ENCODE measurements around the gene LIMS2. TPM values are rescaled to one million over a fixed set of nuclear protein-coding genes. Genes with fewer than 3 reads are reported as not detected.

The LIMS2 gene
- total RNA-seq, 1 donor from 2014 or later: 6.2 TPM

- no peaks in the 10 kb centered on the region for H3K9me3 Mint-ChIP-seq (ENCODE audit: low read depth)
- H3K4me1 Mint-ChIP-seq (ENCODE audit: low read depth): peaks cover 2% of the 10 kb centered on the region
- no peak for TF ChIP-seq CTCF (IDR thresholded peaks at IDR 0.05; ENCODE audit: unreplicated experiment)
- no peak for DNase-seq (ENCODE audit: low spot score, unreplicated experiment)
- H3K27ac Mint-ChIP-seq: no peak overlapping the region
- no peaks in the 10 kb centered on the region for H3K36me3 Mint-ChIP-seq (ENCODE audit: insufficient read depth)
- no peak overlapping the region for H3K4me3 Mint-ChIP-seq (ENCODE audit: low read depth)
- H3K27me3 Mint-ChIP-seq: peaks cover 6% of the 10 kb centered on the region
Observed at GRCh38 chr2:127626917-127627739, 48.2 kb downstream of the LIMS2 start.

- no peak for TF ChIP-seq CTCF (IDR thresholded peaks at IDR 0.05; ENCODE audit: unreplicated experiment)
- no peaks in the 10 kb centered on the region for H3K36me3 Mint-ChIP-seq (ENCODE audit: insufficient read depth)
- peaks cover 10% of the 10 kb centered on the region for H3K27me3 Mint-ChIP-seq
- DNase-seq (ENCODE audit: low spot score, unreplicated experiment): no peak
- peaks cover 2% of the 10 kb centered on the region for H3K4me1 Mint-ChIP-seq (ENCODE audit: low read depth)
- no peaks in the 10 kb centered on the region for H3K9me3 Mint-ChIP-seq (ENCODE audit: low read depth)
- H3K27ac Mint-ChIP-seq: no peak overlapping the region
- no peak overlapping the region for H3K4me3 Mint-ChIP-seq (ENCODE audit: low read depth)
Observed at GRCh38 chr2:127626175-127626574, 49.2 kb downstream of the LIMS2 start.

- peaks cover 10% of the 10 kb centered on the region for H3K27me3 Mint-ChIP-seq
Observed at GRCh38 chr2:127625572-127625951, 49.8 kb downstream of the LIMS2 start.

GRCh38 chr2:127624756-127625571 lies 50.4 kb downstream of the LIMS2 start:
- H3K27ac Mint-ChIP-seq: no peak overlapping the region
- no peak for DNase-seq (ENCODE audit: low spot score, unreplicated experiment)
- peaks cover 10% of the 10 kb centered on the region for H3K27me3 Mint-ChIP-seq
- H3K4me3 Mint-ChIP-seq (ENCODE audit: low read depth): no peak overlapping the region
- no peak for TF ChIP-seq CTCF (IDR thresholded peaks at IDR 0.05; ENCODE audit: unreplicated experiment)
- peaks cover 2% of the 10 kb centered on the region for H3K4me1 Mint-ChIP-seq (ENCODE audit: low read depth)
- H3K9me3 Mint-ChIP-seq (ENCODE audit: low read depth): no peaks in the 10 kb centered on the region
- H3K36me3 Mint-ChIP-seq (ENCODE audit: insufficient read depth): no peaks in the 10 kb centered on the region

More at GRCh38 chr2:127625572-127625951, 49.8 kb downstream of the LIMS2 start:
- DNase-seq (ENCODE audit: low spot score, unreplicated experiment): no peak
- no peaks in the 10 kb centered on the region for H3K9me3 Mint-ChIP-seq (ENCODE audit: low read depth)
- no peak for TF ChIP-seq CTCF (IDR thresholded peaks at IDR 0.05; ENCODE audit: unreplicated experiment)
- H3K36me3 Mint-ChIP-seq (ENCODE audit: insufficient read depth): no peaks in the 10 kb centered on the region
- H3K4me1 Mint-ChIP-seq (ENCODE audit: low read depth): peaks cover 2% of the 10 kb centered on the region
- no peak overlapping the region for H3K4me3 Mint-ChIP-seq (ENCODE audit: low read depth)
- H3K27ac Mint-ChIP-seq: no peak overlapping the region

GRCh38 chr2:127624320-127624755 lies 51.0 kb downstream of the LIMS2 start:
- TF ChIP-seq CTCF (IDR thresholded peaks at IDR 0.05; ENCODE audit: unreplicated experiment): no peak

More at GRCh38 chr2:127624320-127624755, 51.0 kb downstream of the LIMS2 start:
- Mint-ChIP-seq H3K27ac (no peak overlapping the region), H3K36me3 (ENCODE audit: insufficient read depth) (no peaks in the 10 kb centered on the region), H3K4me3 (ENCODE audit: low read depth) (no peak overlapping the region), H3K4me1 (ENCODE audit: low read depth) (peaks cover 2% of the 10 kb centered on the region), H3K27me3 (peaks cover 10% of the 10 kb centered on the region), H3K9me3 (ENCODE audit: low read depth) (no peaks in the 10 kb centered on the region)
- no peak for DNase-seq (ENCODE audit: low spot score, unreplicated experiment)
